ENCODE measurements around the gene DALRD3. TPM values are rescaled to one million over a fixed set of nuclear protein-coding genes. Genes with fewer than 3 reads are reported as not detected.

DALRD3 gene, protein sequence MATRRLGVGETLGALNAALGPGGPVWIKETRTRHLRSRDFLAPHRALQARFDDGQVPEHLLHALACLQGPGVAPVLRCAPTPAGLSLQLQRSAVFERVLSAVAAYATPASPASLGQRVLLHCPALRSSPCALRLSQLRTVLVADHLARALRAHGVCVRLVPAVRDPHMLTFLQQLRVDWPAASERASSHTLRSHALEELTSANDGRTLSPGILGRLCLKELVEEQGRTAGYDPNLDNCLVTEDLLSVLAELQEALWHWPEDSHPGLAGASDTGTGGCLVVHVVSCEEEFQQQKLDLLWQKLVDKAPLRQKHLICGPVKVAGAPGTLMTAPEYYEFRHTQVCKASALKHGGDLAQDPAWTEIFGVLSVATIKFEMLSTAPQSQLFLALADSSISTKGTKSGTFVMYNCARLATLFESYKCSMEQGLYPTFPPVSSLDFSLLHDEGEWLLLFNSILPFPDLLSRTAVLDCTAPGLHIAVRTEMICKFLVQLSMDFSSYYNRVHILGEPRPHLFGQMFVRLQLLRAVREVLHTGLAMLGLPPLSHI
- 11.8 TPM for total RNA-seq
- long read RNA-seq, transcript DALRD3-202 (12 exons, 1,739 nt) = major isoform, 9 of 24 reads
- long read RNA-seq, partial matches to known transcripts = 6 of 24 reads
- long read RNA-seq, other reads (novel, unspliced or antisense) = 5 of 24 reads

DNA sequence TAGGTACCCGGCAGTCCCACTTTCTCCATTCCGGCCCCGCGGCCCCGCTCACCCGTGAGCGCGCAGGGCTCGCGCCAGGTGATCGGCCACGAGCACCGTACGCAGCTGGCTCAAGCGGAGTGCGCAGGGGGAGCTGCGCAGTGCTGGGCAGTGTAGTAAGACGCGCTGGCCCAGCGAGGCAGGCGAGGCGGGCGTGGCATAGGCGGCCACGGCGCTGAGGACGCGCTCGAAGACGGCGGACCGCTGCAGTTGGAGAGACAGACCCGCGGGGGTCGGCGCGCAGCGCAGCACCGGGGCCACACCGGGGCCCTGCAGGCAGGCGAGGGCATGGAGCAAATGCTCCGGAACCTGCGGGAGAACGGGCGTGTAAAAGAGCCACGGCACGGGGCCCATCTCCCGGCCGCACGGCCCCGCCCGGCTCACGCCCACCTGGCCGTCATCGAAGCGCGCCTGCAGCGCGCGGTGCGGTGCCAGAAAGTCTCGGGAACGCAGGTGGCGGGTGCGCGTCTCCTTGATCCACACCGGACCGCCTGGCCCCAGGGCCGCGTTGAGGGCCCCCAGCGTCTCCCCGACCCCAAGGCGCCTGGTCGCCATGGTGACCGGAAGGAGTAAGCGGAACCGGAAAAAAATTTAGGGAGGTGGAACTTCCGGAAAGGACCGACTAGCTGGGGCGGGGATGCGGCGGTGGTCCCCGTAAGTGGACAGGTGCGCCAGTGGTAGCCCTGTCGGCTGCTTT lies at the start of gene DALRD3:
Gene DALRD3, minus strand, starts transcription at position 610 of the 736 bp plus-strand sequence. Its CDS starts 16 bp downstream, at position 594.
- peak within 1 kb of the TSS; percentile 88 for H3K4me3 ChIP-seq
- peak within 1 kb of the TSS; percentile 74 for H3K27ac ChIP-seq (replicated peaks)
- H3K9me3 ChIP-seq (replicated peaks) = no peaks in the 10 kb centered on the region
- H3K4me1 ChIP-seq = peaks cover 65% of the 10 kb centered on the region
- H3K36me3 ChIP-seq = peaks cover 35% of the 10 kb centered on the region
- no peaks in the 10 kb centered on the region for H3K27me3 ChIP-seq (ENCODE audit: low read depth)
- TF ChIP-seq, protein P1, sequence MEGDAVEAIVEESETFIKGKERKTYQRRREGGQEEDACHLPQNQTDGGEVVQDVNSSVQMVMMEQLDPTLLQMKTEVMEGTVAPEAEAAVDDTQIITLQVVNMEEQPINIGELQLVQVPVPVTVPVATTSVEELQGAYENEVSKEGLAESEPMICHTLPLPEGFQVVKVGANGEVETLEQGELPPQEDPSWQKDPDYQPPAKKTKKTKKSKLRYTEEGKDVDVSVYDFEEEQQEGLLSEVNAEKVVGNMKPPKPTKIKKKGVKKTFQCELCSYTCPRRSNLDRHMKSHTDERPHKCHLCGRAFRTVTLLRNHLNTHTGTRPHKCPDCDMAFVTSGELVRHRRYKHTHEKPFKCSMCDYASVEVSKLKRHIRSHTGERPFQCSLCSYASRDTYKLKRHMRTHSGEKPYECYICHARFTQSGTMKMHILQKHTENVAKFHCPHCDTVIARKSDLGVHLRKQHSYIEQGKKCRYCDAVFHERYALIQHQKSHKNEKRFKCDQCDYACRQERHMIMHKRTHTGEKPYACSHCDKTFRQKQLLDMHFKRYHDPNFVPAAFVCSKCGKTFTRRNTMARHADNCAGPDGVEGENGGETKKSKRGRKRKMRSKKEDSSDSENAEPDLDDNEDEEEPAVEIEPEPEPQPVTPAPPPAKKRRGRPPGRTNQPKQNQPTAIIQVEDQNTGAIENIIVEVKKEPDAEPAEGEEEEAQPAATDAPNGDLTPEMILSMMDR (IDR thresholded peaks at IDR 0.05; ENCODE audit: borderline replicate concordance) = no peak
- intact Hi-C loops (cut with micrococcal nuclease) = no loop called here
- DNase-seq = peak; percentile 61

DNA sequence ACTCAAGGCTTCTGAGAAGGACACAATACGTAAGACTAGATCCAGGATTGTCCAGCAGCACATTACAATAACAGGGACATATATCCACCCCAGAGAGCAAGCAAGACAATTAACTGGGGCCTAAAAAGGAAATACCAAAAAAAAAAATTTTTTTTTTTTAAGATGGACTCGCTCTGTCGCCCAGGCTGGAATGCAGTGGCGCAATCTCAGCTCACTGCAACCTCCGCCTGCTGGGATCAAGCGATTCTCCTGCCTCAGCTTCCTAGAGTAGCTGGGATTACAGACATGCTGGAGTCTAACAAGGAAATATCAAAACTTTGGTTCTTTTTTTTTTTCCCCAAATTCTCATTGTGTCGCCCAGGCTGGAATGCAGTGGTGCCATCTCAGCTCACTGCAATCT lies 39.6 kb upstream of the DALRD3 start:
- intact Hi-C loops (cut with micrococcal nuclease) = no loop called here
- H3K9me3 ChIP-seq (replicated peaks) = no peaks in the 10 kb centered on the region
- H3K36me3 ChIP-seq = peaks cover 74% of the 10 kb centered on the region
- TF ChIP-seq, protein P1 (IDR thresholded peaks at IDR 0.05; ENCODE audit: borderline replicate concordance) = no peak
- H3K4me1 ChIP-seq = no peaks in the 10 kb centered on the region
- no peak overlapping the region for H3K27ac ChIP-seq (replicated peaks)
- H3K27me3 ChIP-seq (ENCODE audit: low read depth) = no peaks in the 10 kb centered on the region
- H3K4me3 ChIP-seq = no peak overlapping the region
- DNase-seq = no peak

DNA sequence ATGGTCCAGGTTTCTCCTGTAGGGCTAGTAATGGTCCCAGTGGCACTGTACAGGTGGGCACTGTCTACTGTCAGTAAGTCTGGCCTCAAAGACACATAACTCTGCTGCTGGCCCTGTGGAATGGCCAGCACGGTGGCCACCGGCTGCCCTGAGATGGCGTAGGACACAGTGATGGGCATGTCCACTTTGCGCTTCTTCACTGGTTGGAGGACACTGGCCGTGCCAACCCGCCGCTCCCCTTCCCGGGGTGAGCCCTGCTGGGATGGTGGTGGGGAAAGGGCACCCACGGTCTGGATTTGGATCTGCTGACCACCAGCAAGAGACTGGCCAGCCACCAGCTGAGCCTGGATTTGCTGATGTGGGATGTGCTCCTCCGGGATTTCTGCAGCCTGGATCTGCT lies 38.9 kb upstream of the DALRD3 start:
- H3K36me3 ChIP-seq = peaks cover 78% of the 10 kb centered on the region
- TF ChIP-seq, protein P1 (IDR thresholded peaks at IDR 0.05; ENCODE audit: borderline replicate concordance) = no peak
- no peak overlapping the region for H3K27ac ChIP-seq (replicated peaks)
- intact Hi-C loops (cut with micrococcal nuclease) = no loop called here
- no peak overlapping the region for H3K4me3 ChIP-seq
- H3K27me3 ChIP-seq (ENCODE audit: low read depth) = no peaks in the 10 kb centered on the region
- no peaks in the 10 kb centered on the region for H3K4me1 ChIP-seq
- no peak for DNase-seq
- H3K9me3 ChIP-seq (replicated peaks) = no peaks in the 10 kb centered on the region

DNA sequence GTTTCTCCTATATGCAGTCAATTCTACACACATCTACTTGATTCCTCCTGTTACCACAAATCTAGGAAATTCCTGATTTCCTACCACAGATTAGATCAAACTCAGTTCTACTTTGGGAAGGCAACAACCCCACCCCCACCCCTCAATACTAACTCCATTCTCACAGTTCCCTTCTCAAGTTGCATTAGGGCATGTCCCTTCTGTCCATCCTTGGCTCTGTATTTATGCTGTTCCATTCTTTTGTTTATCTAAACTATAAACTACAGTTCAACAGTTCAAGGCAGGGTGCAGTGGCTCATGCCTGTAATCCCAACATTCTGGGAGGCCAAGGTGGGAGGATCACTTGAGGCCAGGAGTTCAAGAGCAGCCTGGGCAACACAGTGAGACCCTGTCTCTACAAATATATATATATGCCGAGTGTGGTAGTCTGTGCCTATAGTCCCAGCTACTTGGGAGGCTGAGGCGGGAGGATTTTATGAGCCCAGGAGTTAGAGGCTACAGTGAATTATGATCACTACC lies 36.0 kb upstream of the DALRD3 start:
- TF ChIP-seq, protein P1 (IDR thresholded peaks at IDR 0.05; ENCODE audit: borderline replicate concordance) = no peak
- H3K4me3 ChIP-seq = no peak overlapping the region
- peaks cover 69% of the 10 kb centered on the region for H3K36me3 ChIP-seq
- H3K9me3 ChIP-seq (replicated peaks) = no peaks in the 10 kb centered on the region
- H3K27ac ChIP-seq (replicated peaks) = no peak overlapping the region
- intact Hi-C loops (cut with micrococcal nuclease) = no loop called here
- no peaks in the 10 kb centered on the region for H3K4me1 ChIP-seq
- DNase-seq = no peak
- no peaks in the 10 kb centered on the region for H3K27me3 ChIP-seq (ENCODE audit: low read depth)

DNA sequence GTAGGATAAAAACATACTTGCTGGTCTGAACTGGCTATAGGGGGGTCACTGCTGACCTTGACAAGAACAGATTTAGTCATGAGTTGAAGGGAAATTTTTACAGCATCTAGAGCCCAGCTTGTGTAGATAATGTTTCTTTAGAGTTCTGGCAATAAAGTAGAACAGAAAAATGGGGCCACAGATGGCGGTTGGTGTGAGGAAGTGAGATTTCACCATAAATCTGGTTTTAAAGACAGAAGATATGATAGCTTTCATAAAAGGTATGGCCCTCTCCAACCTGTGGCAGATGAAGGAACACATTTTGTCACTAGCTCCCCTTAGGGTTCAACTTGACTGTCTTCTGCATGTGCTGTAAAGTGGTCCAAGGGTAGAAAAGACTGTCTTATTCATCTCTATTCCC lies 35.2 kb upstream of the DALRD3 start:
- Histone ChIP-seq H3K27ac (replicated peaks) (no peak overlapping the region), H3K27me3 (ENCODE audit: low read depth) (no peaks in the 10 kb centered on the region), H3K9me3 (replicated peaks) (no peaks in the 10 kb centered on the region), H3K36me3 (peaks cover 69% of the 10 kb centered on the region), H3K4me1 (no peaks in the 10 kb centered on the region), H3K4me3 (no peak overlapping the region)
- TF ChIP-seq, protein P1 (IDR thresholded peaks at IDR 0.05; ENCODE audit: borderline replicate concordance) = no peak
- DNase-seq = no peak
- intact Hi-C loops (cut with micrococcal nuclease) = no loop called here

All from left ventricle myocardium inferior (tissue), 1 donor.